ENCODE data around the gene NAB1.
"Not testable (repeated sequence)": the region's sequence is repeated elsewhere in the genome, so short reads cannot be mapped to it uniquely, and the experiment has no call there.

Gene NAB1

GRCh38 chr2:190607657-190608357 lies 41.1 kb upstream of the NAB1 start:
- no peak for TF ChIP-seq LEF1 (IDR thresholded peaks at IDR 0.05; ENCODE audit: borderline replicate concordance)
- no peak for TF ChIP-seq NFRKB (IDR thresholded peaks at IDR 0.05)
- no peak for TF ChIP-seq FOXK2 (IDR thresholded peaks at IDR 0.05)
- no peak for TF ChIP-seq HDGF (IDR thresholded peaks at IDR 0.05; ENCODE audit: borderline replicate concordance)
- no peak for TF ChIP-seq FOXA1 (IDR thresholded peaks at IDR 0.05)
- TF ChIP-seq ZNF384 (IDR thresholded peaks at IDR 0.05), result no peak
- TF ChIP-seq, protein P1, sequence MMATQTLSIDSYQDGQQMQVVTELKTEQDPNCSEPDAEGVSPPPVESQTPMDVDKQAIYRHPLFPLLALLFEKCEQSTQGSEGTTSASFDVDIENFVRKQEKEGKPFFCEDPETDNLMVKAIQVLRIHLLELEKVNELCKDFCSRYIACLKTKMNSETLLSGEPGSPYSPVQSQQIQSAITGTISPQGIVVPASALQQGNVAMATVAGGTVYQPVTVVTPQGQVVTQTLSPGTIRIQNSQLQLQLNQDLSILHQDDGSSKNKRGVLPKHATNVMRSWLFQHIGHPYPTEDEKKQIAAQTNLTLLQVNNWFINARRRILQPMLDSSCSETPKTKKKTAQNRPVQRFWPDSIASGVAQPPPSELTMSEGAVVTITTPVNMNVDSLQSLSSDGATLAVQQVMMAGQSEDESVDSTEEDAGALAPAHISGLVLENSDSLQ (IDR thresholded peaks at IDR 0.05), result no peak
- no peak for TF ChIP-seq BHLHE40 (IDR thresholded peaks at IDR 0.05; ENCODE audit: borderline replicate concordance)
- TF ChIP-seq SP1 (IDR thresholded peaks at IDR 0.05), result no peak
- TF ChIP-seq TARDBP (IDR thresholded peaks at IDR 0.05), result no peak
- no peak for TF ChIP-seq L3MBTL2 (conservative IDR thresholded peaks at IDR 0.05)
- no peak for TF ChIP-seq SUZ12 (IDR thresholded peaks at IDR 0.05)
- no peak for TF ChIP-seq FOXM1 (IDR thresholded peaks at IDR 0.05; ENCODE audit: borderline replicate concordance)
- TF ChIP-seq CTBP1 (IDR thresholded peaks at IDR 0.05; ENCODE audit: borderline replicate concordance), result no peak
- TF ChIP-seq ARNT (IDR thresholded peaks at IDR 0.05), result no peak
- TF ChIP-seq ELF4 (IDR thresholded peaks at IDR 0.05), result no peak
- ChIA-PET POLR2A (no interaction called here), CTCF (interaction anchor here (0.6 kb wide), 1 partner anchor 11 kb away, joined by 3 read pairs; no protein-coding TSS in a partner anchor)
- no peak for DNase-seq (ENCODE audit: extremely low spot score)

- POLR2A ChIA-PET; DNase-seq (ENCODE audit: extremely low spot score); CTCF ChIA-PET: not testable (repeated sequence)
These were observed 40.0 kb upstream of the NAB1 start for GRCh38 chr2:190608863-190609262.

DNA sequence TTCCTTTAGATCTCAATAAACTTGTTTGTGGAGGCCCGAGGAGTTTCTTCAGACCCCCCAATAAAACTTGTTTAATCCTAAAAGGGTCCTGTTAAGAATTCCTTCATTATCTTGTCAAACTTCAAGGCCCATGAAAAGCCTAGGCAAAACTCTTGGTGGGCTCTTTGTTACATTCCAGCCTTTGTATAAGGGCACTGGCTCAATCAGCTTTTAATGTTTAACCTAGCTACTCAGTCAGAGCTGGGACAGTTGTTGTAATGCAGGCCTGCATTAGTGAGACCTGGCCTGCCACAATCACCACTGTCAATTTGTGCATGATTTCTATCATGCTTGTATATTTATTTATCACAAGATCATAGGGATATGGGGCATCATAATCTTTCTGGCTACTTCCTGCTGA lies 39.5 kb upstream of the NAB1 start:
- POLR2A ChIA-PET; CTCF ChIA-PET; DNase-seq (ENCODE audit: extremely low spot score): not testable (repeated sequence)

GRCh38 chr2:190610528-190610927 lies 38.4 kb upstream of the NAB1 start:
- POLR2A ChIA-PET; DNase-seq (ENCODE audit: extremely low spot score); CTCF ChIA-PET: not testable (repeated sequence)

DNA sequence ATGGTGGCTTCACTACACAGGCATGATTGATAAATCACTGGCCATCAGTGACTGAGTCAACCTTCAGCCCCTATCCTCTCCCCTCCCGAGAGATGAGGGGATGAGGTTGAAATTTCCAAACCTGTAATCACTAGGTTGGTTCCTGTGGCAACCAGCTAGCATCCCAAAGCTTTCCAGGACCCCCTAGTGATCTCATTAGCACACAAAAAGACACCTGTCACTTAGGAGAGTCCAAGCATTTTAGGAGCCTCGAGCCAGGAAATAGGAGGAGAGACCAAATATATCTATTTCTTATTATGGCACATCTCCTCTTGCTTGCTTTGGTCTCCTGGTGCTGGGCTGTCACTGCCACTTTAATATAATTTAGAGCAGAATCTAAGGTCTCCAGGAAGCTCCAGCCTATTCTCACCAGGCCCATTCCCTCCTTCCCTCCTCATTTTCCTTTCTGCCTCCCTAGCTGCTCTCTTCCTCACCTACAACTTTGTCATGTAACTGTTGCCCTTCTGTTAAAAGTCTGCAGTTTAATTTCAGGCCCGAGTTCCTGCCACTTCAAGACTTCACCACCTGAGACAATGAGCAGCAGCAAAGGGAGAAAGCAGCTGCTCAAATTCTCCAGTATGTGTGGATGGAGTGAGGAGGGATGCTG lies 33.2 kb upstream of the NAB1 start:
- CTCF ChIA-PET, result interaction anchor here (0.8 kb wide), 1 partner anchor 437 kb away, joined by 4 read pairs; no protein-coding TSS in a partner anchor
- POLR2A ChIA-PET, result interaction anchor here (0.6 kb wide), 1 partner anchor 10 kb away, joined by 3 read pairs; no protein-coding TSS in a partner anchor
- TF ChIP-seq ARNT (IDR thresholded peaks at IDR 0.05) (no peak), ELF4 (IDR thresholded peaks at IDR 0.05) (no peak), HDGF (IDR thresholded peaks at IDR 0.05; ENCODE audit: borderline replicate concordance) (no peak), SUZ12 (IDR thresholded peaks at IDR 0.05) (no peak), NFRKB (IDR thresholded peaks at IDR 0.05) (no peak), FOXA1 (IDR thresholded peaks at IDR 0.05) (no peak), ZNF384 (IDR thresholded peaks at IDR 0.05) (no peak), CTBP1 (IDR thresholded peaks at IDR 0.05; ENCODE audit: borderline replicate concordance) (no peak), FOXK2 (IDR thresholded peaks at IDR 0.05) (no peak), SP1 (IDR thresholded peaks at IDR 0.05) (no peak)
- TF ChIP-seq, protein P1 (IDR thresholded peaks at IDR 0.05), result no peak
- DNase-seq (ENCODE audit: extremely low spot score), result no peak

- ChIA-PET POLR2A (no interaction called here), CTCF (no interaction called here)
- TF ChIP-seq FOXM1 (IDR thresholded peaks at IDR 0.05; ENCODE audit: borderline replicate concordance), result no peak
- no peak for TF ChIP-seq TARDBP (IDR thresholded peaks at IDR 0.05)
- TF ChIP-seq SUZ12 (IDR thresholded peaks at IDR 0.05), result no peak
- TF ChIP-seq FOXA1 (IDR thresholded peaks at IDR 0.05), result no peak
- TF ChIP-seq HDGF (IDR thresholded peaks at IDR 0.05; ENCODE audit: borderline replicate concordance), result no peak
- TF ChIP-seq ELF4 (IDR thresholded peaks at IDR 0.05), result no peak
- TF ChIP-seq LEF1 (IDR thresholded peaks at IDR 0.05; ENCODE audit: borderline replicate concordance), result no peak
- TF ChIP-seq ARNT (IDR thresholded peaks at IDR 0.05), result no peak
- no peak for TF ChIP-seq NFRKB (IDR thresholded peaks at IDR 0.05)
- TF ChIP-seq ZNF384 (IDR thresholded peaks at IDR 0.05), result no peak
- no peak for TF ChIP-seq SP1 (IDR thresholded peaks at IDR 0.05)
- TF ChIP-seq CTBP1 (IDR thresholded peaks at IDR 0.05; ENCODE audit: borderline replicate concordance), result no peak
- no peak for TF ChIP-seq L3MBTL2 (conservative IDR thresholded peaks at IDR 0.05)
- TF ChIP-seq BHLHE40 (IDR thresholded peaks at IDR 0.05; ENCODE audit: borderline replicate concordance), result no peak
- DNase-seq (ENCODE audit: extremely low spot score), result no peak
These were observed 30.9 kb upstream of the NAB1 start for GRCh38 chr2:190618030-190618429.

DNA sequence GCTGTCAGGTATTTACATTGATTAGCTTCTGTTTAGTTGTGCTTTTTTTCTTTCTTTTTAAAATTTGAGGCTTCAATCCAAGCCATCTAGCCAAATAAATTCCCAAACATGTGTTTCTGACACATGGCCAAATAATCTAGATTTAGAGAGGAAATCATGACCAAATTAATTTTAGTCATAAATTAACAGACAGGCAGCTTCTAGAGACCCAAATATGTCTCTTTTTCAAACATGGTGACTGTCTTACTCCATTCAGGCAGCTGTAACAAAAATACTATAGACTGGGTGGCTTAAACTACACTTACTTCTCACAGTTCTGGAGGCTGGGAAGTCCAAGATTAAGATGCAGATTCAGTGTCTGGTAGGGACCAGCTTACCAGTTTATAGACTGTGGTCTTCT lies 23.2 kb upstream of the NAB1 start:
- CTCF ChIA-PET, result no interaction called here
- TF ChIP-seq FOXA1 (IDR thresholded peaks at IDR 0.05) (no peak), FOXM1 (IDR thresholded peaks at IDR 0.05; ENCODE audit: borderline replicate concordance) (no peak), ARNT (IDR thresholded peaks at IDR 0.05) (no peak), ELF4 (IDR thresholded peaks at IDR 0.05) (no peak), FOXK2 (IDR thresholded peaks at IDR 0.05) (no peak), CTBP1 (IDR thresholded peaks at IDR 0.05; ENCODE audit: borderline replicate concordance) (no peak), ZNF384 (IDR thresholded peaks at IDR 0.05) (no peak), SUZ12 (IDR thresholded peaks at IDR 0.05) (no peak), SP1 (IDR thresholded peaks at IDR 0.05) (no peak), HDGF (IDR thresholded peaks at IDR 0.05; ENCODE audit: borderline replicate concordance) (no peak), L3MBTL2 (conservative IDR thresholded peaks at IDR 0.05) (no peak), LEF1 (IDR thresholded peaks at IDR 0.05; ENCODE audit: borderline replicate concordance) (no peak)
- TF ChIP-seq, protein P1 (IDR thresholded peaks at IDR 0.05), result no peak
- DNase-seq (ENCODE audit: extremely low spot score), result no peak
- POLR2A ChIA-PET, result interaction anchor here (0.6 kb wide), 1 partner anchor 10 kb away, joined by 3 read pairs; no protein-coding TSS in a partner anchor

Data from HEK293T (cell line).